GM11168 (cell line): Measurements from ENCODE around the gene FOXP4.

Experiments
- in situ Hi-C: fragments of 300-500 bp; cut with MboI; formaldehyde crosslinking; loops from one replicate; pipeline ENCODE4 v1.12.0; 2022; ENCODE audit warnings: low sequenced_read_pairs; ENCODE audit not compliant: unreplicated experiment

FOXP4 gene, protein sequence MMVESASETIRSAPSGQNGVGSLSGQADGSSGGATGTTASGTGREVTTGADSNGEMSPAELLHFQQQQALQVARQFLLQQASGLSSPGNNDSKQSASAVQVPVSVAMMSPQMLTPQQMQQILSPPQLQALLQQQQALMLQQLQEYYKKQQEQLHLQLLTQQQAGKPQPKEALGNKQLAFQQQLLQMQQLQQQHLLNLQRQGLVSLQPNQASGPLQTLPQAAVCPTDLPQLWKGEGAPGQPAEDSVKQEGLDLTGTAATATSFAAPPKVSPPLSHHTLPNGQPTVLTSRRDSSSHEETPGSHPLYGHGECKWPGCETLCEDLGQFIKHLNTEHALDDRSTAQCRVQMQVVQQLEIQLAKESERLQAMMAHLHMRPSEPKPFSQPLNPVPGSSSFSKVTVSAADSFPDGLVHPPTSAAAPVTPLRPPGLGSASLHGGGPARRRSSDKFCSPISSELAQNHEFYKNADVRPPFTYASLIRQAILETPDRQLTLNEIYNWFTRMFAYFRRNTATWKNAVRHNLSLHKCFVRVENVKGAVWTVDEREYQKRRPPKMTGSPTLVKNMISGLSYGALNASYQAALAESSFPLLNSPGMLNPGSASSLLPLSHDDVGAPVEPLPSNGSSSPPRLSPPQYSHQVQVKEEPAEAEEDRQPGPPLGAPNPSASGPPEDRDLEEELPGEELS

DNA sequence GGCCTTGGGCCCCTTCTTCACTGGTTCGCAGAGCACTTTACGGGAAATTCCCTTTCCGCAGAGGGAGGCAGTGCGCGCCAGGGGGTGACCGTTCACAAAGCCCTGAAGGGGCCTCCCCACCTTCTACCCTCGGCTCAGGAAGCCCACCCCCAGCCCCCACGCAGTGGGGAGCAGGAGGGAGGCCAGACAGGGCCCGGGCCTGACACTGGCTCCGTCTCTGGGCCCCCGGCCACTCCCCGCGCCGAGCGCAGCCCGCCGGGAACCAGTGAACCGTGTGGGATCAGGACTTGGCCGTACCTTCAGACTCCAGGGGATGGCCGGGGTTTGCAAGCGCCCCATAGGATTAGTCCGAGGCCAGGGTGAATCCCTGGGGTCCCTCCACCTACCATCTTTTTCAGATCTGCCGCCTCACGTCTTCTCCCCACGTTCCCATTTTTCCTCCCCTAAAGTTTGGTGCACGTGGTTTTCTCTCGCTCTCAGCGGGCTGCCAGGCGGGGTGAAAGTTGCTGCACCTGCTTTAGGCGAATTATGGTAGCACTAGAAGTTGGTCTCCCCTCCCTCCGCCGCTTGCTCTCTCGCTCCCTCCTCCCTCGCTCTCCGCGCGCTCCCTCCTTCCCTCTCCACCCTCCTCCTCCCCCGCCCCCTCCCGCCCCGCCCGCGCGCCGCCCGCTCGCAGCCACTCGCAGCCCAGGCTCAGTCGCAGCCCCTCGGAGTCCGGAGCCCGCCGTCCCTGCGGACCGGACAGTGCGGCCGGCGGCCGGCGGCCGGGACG lies at the start of gene FOXP4:
TSS of gene FOXP4 (plus strand) at position 679 of the 772 bp plus-strand sequence. CDS start 19,380 bp downstream, outside the sequence.
- in situ Hi-C loops, result no loop called here

DNA sequence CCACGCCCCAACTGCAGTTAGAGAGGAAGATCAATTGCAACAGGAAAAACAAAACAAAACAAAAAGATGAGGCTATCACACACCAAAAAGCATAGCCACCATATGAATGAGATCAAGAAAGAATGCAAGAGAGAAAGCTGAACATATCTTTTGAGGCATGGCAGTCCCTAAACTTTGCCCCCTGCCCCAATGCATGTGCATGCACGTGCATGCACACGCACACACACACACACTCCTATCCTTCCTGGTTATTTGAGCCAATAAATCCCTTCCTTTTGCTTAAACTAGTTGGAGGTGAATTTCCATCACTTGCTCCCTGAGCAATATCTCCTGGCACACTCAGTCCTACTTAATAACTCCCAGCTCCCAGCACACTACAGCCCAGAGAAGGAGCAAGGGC lies 48.6 kb upstream of the FOXP4 start:
- in situ Hi-C loops, result no loop called here

DNA sequence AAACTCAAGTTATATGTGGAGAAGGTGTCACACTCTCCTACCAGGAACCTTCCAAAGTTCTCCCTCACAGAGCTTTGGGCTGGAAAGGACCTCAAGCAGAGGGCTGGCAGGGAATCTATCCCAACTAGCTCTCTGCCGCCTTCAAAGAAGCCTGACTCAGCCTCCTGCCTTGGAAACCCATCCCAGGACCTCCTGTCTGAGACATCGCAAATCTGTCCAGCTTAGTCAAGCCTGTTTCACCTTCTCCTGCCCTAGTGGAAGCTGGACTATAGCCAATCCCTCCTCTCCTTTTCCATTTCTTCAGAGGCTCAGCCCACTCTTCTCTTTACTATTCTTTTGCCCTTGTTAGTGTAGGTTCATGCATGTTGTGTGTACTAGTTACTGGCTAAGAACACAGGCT lies 48.2 kb upstream of the FOXP4 start:
- in situ Hi-C loops, result no loop called here

DNA sequence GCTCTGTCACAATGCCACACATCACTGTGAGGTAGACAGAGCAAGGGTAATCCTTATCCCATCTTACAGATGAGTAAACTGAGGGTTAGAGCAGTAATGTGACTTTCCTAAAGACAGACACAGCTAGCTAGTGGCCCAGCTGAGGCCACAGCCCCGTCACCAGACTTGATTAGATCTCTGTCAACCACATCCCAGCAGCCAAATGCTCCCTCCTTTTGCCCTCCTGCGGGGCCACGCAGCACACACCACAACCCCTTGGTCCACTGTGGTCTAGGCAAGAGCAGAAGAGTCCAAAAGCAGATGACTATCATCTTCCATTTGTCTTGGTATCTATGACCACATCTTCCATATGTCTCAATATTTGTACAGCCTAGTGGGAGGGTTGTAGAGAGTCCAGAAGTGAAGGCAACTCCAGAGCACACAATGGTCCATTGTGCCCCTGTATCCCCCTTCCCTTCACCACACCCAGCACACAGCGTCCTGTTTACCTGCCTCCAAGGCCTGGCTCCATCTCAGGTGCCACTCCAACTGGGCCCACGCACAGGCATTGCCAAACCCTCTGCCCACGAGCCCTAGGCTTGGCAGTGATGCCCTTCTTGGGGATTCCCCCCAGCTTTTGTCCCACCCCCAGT lies 47.1 kb upstream of the FOXP4 start:
- in situ Hi-C loops, result no loop called here

DNA sequence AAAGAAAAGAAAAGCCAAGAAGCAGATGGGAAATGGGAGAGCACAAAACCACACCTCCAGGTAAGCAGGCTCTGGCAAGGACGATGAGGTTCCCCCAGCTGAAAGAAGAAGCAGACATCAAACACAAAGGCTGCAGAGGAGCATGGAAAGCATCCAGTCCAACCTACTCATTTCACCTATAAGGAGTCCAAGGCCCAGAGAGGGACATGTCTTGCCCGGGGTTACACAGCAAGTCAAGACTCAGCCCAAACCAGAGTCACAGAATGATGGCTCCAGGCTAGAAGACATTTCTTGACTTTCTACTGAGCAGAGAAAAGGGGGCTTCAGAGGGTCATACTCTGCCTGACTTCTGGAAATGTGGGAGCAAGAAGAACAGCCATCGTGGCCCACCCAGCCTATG lies 45.6 kb upstream of the FOXP4 start:
- in situ Hi-C loops, result no loop called here

DNA sequence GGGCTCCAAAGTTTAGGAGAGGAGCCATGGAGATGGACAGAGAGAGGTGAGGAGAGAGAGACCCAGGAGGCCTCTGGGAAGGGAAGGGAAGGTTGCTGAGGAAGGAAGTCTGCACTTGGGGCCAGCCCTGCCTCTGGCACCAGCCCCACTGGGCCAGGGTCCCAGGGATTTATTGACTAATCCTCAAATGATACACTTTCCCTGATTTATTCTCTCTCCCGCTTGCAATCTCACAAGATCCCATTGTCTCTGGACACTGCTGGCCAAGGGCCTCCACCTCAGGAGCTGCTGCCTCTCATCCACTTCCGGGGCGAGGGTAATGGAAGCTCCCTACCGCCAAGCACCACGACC lies 43.6 kb upstream of the FOXP4 start:
- in situ Hi-C loops, result no loop called here

DNA sequence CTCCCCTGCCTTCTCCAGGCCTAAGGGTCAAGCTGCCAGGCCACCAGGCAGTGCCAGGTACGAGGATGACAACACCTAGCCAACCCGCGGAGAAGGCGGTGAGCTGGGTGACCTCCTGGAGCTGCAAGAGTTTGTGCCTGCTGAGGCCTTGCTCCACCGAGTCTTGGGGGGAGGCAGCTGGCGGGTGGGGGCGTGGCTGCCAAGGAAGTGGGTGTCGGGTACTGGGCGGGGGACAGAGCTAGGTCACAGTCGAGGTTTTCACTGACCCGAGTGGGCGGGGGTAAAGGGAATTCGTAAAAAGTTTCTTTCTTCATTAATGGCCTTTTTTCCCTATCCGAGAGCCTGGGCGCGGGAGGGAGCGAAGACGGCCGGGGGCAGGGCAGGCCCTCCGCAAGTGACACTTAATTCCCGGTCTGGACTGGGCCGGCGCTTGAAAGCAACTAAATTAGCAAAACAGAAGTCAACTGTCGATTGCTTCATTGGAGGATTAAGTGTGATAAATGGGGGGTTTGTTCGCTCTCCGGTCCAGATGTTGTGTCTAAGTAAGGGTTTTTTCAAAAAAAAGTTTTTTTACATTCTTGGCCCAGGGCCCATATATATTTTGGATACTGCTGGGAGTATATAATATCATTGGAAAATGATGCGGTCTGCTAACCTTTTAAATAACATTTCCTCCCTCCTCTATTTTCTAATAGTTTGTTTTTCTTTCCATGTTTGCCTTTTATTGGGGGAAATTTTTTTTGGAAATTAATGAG lies 43.1 kb upstream of the FOXP4 start:
- in situ Hi-C loops, result no loop called here

DNA sequence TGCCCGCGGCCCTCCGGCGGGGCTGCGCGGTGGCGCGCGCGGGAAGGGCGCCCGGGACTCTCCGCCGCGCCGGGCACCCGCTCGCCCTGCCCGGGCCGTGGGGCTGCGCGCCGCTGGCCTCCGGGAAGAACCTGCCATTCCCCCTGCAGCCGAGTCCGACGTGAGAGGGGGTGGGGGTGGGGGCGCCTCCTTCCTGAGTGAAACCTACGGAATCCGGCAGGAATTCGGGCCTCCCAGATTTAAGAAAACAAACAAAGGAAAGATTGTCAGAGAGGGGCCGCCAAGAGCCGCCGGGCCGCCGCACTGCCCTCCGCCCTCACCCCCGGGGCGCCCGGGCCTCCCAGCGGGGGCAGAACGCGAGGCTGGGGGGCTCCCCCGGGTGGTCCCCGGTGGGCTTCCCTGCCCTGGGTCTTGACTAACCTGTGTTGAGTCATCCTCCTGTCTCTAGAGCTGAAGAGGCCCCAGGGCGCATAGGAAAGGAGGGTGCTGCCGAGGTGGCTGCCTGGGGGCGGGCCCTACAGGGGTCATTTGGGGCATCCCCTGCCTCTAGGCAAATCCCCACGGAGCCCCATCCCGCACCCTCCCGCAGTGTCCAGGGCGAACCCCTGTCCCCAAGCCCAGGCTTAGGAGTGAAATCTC lies 42.2 kb upstream of the FOXP4 start:
- in situ Hi-C loops, result no loop called here

DNA sequence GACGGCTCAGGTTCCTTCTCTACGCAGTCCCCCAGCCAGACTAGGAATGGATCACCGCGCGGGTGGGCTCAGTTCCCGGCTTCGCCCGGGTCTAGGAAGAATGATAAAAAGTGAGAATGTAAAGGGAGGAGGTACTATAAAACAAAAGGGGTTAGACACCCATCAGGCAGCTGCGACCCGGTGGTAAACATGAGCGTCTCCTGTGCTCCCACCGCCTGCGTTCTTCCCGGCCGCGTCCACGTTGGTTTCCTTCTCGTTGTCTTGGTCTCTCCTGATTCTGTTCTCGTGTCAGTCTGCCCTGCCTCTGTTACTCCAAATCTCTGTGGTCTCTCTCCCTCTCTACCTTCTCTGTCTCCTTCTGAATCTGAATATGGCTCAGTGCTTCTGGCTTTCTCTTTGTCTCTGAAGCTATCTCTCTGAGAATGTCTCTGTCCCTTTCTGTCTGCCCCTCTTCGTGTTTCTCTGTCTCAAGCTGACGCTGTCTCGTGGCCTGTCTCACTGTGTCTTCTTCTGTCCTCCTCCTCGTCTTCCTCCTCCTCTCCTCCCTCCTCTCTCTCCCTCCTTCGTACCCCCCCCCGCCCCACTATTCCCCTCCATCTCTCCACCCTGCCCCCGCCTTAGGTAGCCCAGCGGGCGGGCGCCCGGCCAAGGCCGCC lies 41.6 kb upstream of the FOXP4 start:
- in situ Hi-C loops, result no loop called here

DNA sequence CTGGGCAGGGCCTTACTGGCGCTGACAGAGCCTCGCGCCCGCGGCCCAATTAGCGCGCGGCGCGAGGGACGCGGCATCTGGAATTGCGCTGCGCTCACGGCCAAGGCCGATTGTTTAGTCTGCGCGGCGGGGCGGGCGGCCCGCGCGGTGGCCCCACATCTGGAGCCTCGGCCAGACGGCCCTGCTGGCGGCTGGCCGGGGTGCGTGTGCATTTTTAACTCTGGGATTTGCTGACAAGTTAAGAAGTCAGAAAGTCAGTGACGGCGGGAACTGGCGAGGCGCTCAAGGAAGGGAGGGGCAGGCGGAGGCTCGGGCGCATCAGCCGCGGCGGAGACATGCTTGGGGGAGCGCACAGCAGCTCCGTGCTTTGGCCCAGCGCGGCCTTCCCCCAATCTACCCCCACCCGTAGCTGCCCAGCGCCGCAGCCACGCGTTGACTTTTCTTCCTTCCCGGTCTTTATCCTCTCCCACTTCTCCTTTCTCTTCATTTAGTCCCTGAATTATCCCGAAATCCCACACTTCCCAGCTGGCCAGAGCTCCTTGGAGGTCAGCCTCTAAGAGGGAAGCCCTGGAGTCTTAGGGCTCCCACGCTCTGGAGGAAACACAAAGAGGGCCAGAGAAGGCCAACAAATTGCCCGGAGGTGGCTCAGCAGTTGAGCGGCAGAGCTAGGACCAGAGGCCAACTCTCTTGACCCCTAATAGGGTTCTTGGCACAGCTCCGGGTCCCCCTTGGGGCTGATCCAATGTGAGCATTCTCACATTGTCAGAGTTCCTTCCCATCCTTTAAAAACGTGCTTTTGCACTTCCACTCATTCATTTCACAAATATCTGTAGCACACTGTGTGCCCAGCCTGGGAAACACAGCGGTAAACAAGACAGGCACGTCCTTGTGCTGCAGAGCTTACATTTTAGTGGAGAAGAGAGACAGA lies 40.8 kb upstream of the FOXP4 start:
- in situ Hi-C loops, result no loop called here

DNA sequence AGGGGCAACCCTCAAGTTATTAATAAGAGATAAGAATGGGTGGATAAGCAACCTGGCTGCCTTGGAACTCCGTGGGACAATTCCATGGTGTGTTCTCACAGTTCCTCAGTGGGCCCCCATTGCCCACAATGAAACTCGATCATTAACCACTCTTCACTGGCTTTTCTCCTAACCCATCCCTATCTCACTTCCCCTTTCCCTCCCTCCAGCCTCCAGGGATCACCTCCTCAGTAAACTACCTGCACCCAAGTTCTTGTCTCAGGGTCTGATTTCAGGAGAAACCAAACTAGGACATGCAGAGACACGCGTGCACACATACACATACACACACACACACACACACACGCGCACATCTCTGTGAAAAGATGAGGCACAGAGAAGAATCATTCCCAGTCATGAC lies 37.7 kb upstream of the FOXP4 start:
- in situ Hi-C loops, result no loop called here

DNA sequence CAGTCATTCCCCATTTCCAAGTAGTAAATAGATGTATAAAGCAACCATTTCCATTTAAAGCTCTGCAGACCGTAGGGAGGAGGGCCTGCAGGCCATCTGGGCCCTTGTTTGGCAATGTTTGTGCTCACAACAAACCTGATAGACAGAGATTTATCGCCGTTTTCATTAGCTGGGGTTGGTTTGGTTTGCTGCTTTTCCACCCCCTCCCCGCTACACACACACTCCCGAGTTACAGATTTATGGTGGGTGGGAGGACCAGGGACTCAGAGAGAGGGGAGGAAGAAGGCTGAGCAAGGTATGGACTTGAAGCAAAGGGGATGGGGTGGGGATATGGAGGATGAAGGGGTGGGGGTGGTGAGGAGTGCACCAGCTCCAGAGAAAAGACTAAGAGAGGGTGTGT lies 36.6 kb upstream of the FOXP4 start:
- in situ Hi-C loops, result no loop called here

DNA sequence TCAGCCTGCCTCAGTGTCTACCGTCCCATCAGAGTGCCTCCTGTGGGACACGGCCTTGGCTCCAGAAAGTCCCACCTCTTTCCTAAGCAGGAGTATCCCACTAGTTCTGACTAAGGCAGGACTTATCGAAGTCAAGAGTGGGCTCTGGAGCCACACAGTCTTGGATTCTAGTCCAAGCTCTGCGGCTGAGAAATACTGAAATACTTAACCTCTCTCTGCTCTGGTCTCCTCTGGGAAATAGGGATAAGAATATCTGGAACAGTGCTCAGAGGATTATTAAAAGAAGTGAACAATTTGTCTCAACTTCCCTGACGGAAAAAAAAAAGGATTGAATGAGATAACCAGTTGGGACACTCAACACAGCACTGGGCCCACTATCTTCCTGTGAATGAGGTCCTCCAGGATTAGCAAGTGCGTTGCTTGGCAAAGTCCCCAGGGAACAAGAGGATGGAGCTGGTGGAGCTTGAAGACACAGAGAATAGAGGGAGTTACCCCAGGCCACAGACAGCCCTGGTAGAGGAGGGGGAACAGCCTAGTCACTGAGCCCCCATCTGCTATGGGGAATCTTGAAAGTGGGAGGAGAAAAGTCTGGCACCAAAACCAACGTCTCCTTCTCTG lies 34.6 kb upstream of the FOXP4 start:
- in situ Hi-C loops, result no loop called here

DNA sequence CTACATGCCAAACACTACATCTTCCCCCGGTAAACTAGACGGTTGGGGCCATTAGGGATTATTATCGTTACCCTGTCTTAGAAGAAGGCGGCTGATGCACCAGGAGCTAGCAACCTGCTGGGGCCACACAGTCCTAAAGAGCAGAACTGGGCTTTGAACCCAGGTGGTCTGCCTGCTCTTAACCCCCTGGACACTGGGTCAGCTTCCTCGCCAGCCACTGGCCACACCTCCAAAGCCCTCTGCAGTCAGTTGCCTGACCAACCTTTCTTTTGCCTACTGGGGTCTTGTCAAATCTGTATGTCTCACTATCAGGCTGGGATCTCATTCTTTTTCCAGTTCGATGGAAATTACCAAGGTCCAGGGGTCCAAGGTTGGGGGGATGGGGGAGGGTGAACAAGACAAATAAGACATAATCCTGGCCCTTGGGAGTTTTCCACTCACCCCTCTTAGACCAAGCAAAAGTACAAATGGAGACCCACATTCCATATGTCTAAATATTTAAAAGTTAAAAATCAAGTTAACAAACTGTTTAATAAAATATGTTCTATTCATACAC lies 34.0 kb upstream of the FOXP4 start:
- in situ Hi-C loops, result no loop called here

DNA sequence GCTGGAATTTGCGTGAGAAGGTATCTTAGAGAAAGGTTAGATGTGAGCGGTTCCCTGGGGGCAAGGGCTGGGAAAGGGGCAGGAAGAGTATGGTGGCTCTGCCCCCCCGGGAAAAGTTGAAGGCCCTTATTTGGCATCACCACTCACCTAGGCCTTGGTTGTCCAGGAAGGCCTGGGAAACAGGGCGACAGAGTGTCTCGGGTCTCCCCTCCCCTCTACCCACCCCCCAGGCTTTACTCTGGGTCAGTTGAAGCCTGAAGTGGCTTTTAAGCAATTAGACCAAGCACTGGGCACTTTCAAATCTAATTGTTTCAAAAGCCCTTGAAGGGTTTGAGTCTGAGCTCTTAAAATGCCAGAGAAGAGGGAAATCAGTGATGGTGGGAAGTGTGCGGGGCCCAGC lies 30.2 kb upstream of the FOXP4 start:
- in situ Hi-C loops, result no loop called here

DNA sequence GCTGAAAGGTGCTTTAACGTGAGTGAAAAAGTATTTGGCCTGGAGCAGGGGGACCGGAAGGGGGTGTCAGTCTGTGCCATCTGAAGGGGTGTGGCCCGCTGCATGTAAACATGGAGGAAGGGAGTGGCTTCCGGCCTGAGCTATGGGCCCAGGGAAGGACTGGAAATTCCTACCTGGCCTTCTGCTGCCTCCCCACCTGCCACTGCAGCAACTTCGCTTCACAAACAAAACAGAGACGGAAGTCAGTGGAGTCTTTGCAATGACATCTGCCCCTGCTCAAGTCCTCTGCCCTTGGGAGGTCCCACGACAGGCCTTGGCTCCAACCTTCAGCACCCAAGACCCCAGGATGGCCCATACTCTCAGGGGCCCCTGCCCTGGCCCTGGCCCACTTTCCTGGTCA lies 28.1 kb upstream of the FOXP4 start:
- in situ Hi-C loops, result no loop called here

DNA sequence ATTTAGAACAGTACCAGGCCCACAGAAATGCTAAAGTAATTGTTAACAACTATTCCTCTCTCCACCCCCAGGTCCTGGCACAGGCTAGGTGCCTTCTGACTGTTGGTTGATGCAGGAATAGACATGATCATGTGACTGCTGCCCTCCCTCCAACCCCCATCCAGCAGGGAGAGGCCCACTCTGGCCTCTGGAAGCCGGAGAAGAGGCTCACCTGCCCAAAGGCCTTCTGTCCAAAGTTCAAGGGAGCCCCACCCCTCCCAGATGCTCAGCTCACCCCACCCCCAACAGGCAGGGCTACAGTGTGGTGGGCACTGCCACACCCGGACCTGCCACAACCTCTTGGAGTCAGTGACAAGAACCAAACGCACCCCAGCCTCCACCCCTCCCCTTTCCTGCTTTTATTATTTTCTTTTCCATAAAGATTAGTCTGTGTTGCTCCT lies 26.9 kb upstream of the FOXP4 start:
- in situ Hi-C loops, result no loop called here
